Thyroid gland (tissue), 4 donors: Measurements from ENCODE around the gene SEC14L3.

Experiments
- CTCF ChIP-seq, 6 experiments: fragments of 200-600 bp in 3 of 6; fragments of 450-650 bp in 3 of 6; sonication (generic) in 3 of 6; IDR thresholded peaks; one replicate each; pipeline ENCODE4 v1.5.1; 2016 to 2019; ENCODE audit warnings: antibody characterized with exemption in 6 of 6, mild to moderate bottlenecking in 2 of 6, inconsistent platforms in 1 of 6, moderate library complexity in 1 of 6
- POLR2A ChIP-seq, 2 donors: fragments of 450-650 bp; IDR thresholded peaks; one replicate each; pipeline ENCODE4 v1.6.1; 2017; ENCODE audit warnings: antibody characterized with exemption in 2 of 2, mild to moderate bottlenecking in 2 of 2, moderate library complexity in 1 of 2

- no peak for TF ChIP-seq CTCF (IDR thresholded peaks at IDR 0.05)
- no peak for TF ChIP-seq POLR2A (IDR thresholded peaks at IDR 0.05)
Measured at GRCh38 chr22:30486661-30487115, 14.9 kb upstream of the SEC14L3 start.
